Osteoblast (primary cell): ENCODE results near the gene TRMT2A. TPM values are rescaled to one million over a fixed set of nuclear protein-coding genes. Genes with fewer than 3 reads are reported as not detected.
A peak's percentile ranks its signal among the peaks of the same experiment; 100 is the strongest.

Experiments
- DNase-seq: peaks from one replicate; pipeline ENCODE4 v3.0.0; 2011; ENCODE audit warnings: low spot score, mixed read lengths; ENCODE audit not compliant: insufficient read length; ENCODE audit errors: missing footprints
- H2AFZ ChIP-seq: 2 replicates; pipeline ENCODE4 v1.6.0; 2011; ENCODE audit warnings: mild to moderate bottlenecking, low read length
- H3K27ac ChIP-seq: 2 replicates; pipeline ENCODE4 v1.5.1; 2011; ENCODE audit warnings: mild to moderate bottlenecking, low read depth, low read length, moderate library complexity
- H3K27me3 ChIP-seq: 2 replicates; pipeline ENCODE4 v1.6.0; 2012; ENCODE audit warnings: mild to moderate bottlenecking, control low read depth, inconsistent platforms, low read length, moderate library complexity; ENCODE audit not compliant: insufficient read depth
- H3K36me3 ChIP-seq: 2 replicates; pipeline ENCODE4 v1.5.1; 2011; ENCODE audit warnings: mild to moderate bottlenecking, low read length, control low read depth, moderate library complexity; ENCODE audit not compliant: insufficient read depth
- H3K4me1 ChIP-seq: 2 replicates; pipeline ENCODE4 v1.5.1; 2011; ENCODE audit warnings: mild to moderate bottlenecking, low read length, control low read depth, moderate library complexity; ENCODE audit not compliant: insufficient read depth
- H3K4me2 ChIP-seq: 2 replicates; pipeline ENCODE4 v1.6.0; 2011; ENCODE audit warnings: mild to moderate bottlenecking, low read length; ENCODE audit not compliant: insufficient read depth
- H3K4me3 ChIP-seq: fragments of 200-600 bp; sonication (generic); 3 replicates; pipeline ENCODE4 v1.5.1; 2012; ENCODE audit warnings: mild to moderate bottlenecking, low read length, inconsistent platforms; ENCODE audit not compliant: insufficient read depth
- H3K79me2 ChIP-seq: 2 replicates; pipeline ENCODE4 v1.6.0; 2012; ENCODE audit warnings: mild to moderate bottlenecking, low read length, control low read depth, inconsistent platforms; ENCODE audit not compliant: insufficient read depth
- H3K9me3 ChIP-seq: 2 replicates; pipeline ENCODE4 v1.5.1; 2011; ENCODE audit warnings: low read depth, low read length, control low read depth
- H4K20me1 ChIP-seq: 2 replicates; pipeline ENCODE4 v1.6.0; 2012; ENCODE audit warnings: mild to moderate bottlenecking, low read length, control low read depth; ENCODE audit not compliant: insufficient read depth
- CTCF ChIP-seq: IDR thresholded peaks from 2 replicates; pipeline ENCODE4 v1.5.1; 2011; ENCODE audit warnings: mild to moderate bottlenecking, low read depth, low read length, moderate library complexity; ENCODE audit errors: extremely low read depth
- total RNA-seq: library from RNA; depleted of rRNA; stranded (reverse); fragments of >200 nt; gene quantifications from 2 replicates; pipeline ENCODE4 v1.2.3, GENCODE V29; 2012

Gene TRMT2A
- total RNA-seq, 1 donor = 43.8 TPM

GRCh38 chr22:20064140-20064480 lies 52.9 kb downstream of the TRMT2A start:
- H4K20me1 ChIP-seq = peaks cover 9% of the 10 kb centered on the region
- H3K4me1 ChIP-seq = no peaks in the 10 kb centered on the region
- no peak overlapping the region for H3K27ac ChIP-seq
- no peak overlapping the region for H3K4me2 ChIP-seq
- no peak for TF ChIP-seq CTCF
- H3K9me3 ChIP-seq = no peaks in the 10 kb centered on the region
- no peak overlapping the region for H3K4me3 ChIP-seq
- no peaks in the 10 kb centered on the region for H3K27me3 ChIP-seq
- no peak overlapping the region for H2AFZ ChIP-seq
- no peaks in the 10 kb centered on the region for H3K79me2 ChIP-seq
- peak; percentile 29 for DNase-seq
- H3K36me3 ChIP-seq = peaks cover 20% of the 10 kb centered on the region

- TF ChIP-seq CTCF = no peak
- Histone ChIP-seq H3K4me3 (no peak overlapping the region), H3K4me2 (no peak overlapping the region), H3K79me2 (no peaks in the 10 kb centered on the region), H3K4me1 (no peaks in the 10 kb centered on the region), H3K36me3 (peaks cover 26% of the 10 kb centered on the region), H2AFZ (no peak overlapping the region), H3K27me3 (no peaks in the 10 kb centered on the region), H4K20me1 (peaks cover 9% of the 10 kb centered on the region), H3K27ac (no peak overlapping the region), H3K9me3 (no peaks in the 10 kb centered on the region)
- peak; percentile 58 for DNase-seq
These were observed 53.5 kb downstream of the TRMT2A start for GRCh38 chr22:20063271-20064139.

- no peak for TF ChIP-seq CTCF
- Histone ChIP-seq H3K36me3 (peaks cover 27% of the 10 kb centered on the region), H3K4me1 (no peaks in the 10 kb centered on the region), H3K79me2 (no peaks in the 10 kb centered on the region), H3K4me3 (no peak overlapping the region), H2AFZ (no peak overlapping the region), H3K27me3 (no peaks in the 10 kb centered on the region), H3K4me2 (no peak overlapping the region), H3K27ac (no peak overlapping the region), H4K20me1 (peaks cover 9% of the 10 kb centered on the region), H3K9me3 (no peaks in the 10 kb centered on the region)
- DNase-seq = peak; percentile 96
These were observed 54.3 kb downstream of the TRMT2A start for GRCh38 chr22:20062766-20063083.

GRCh38 chr22:20062043-20062765 lies 54.8 kb downstream of the TRMT2A start:
- Histone ChIP-seq H3K27ac (no peak overlapping the region), H4K20me1 (peaks cover 9% of the 10 kb centered on the region), H3K4me3 (no peak overlapping the region), H3K79me2 (no peaks in the 10 kb centered on the region), H3K9me3 (no peaks in the 10 kb centered on the region), H3K27me3 (no peaks in the 10 kb centered on the region), H3K4me1 (no peaks in the 10 kb centered on the region), H3K36me3 (peaks cover 27% of the 10 kb centered on the region), H3K4me2 (no peak overlapping the region), H2AFZ (no peak overlapping the region)
- TF ChIP-seq CTCF = no peak
- DNase-seq = peak; percentile 36
